IPS DF 4.7 (cell line): ENCODE results near the gene TCF15.
"Not testable (repeated sequence)": the region's sequence is repeated elsewhere in the genome, so short reads cannot be mapped to it uniquely, and the experiment has no call there.

Source experiments
- DNase-seq: peaks from one replicate; pipeline ENCODE4 v3.0.0-alpha.2; 2013; ENCODE audit warnings: low spot score; ENCODE audit errors: extremely low read depth

Gene TCF15

DNA sequence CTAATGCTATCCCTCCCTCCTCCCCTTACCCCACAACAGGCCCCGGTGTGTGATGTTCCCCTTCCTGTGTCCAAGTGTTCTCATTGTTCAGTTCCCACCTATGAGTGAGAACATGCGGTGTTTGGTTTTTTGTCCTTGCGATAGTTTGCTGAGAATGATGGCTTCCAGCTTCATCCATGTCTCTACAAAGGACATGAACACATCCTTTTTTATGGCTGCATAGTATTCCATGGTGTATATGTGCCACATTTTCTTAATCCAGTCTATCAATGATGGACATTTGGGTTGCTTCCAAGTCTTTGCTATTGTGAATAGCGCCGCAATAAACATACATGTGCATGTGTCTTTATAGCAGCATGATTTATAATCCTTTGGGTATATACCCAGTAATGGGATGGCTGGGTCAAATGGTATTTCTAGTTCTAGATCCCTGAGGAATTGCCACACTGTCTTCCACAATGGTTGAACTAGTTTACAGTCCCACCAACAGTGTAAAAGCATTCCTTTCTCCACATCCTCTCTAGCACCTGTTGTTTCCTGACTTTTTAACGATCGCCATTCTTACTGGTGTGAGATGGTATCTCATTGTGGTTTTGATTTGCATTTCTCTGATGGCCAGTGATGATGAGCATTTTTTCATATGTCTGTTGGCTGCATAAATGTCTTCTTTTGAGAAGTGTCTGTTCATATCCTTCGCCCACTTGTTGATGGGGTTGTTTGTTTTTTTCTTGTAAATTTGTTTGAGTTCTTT is 31.0 kb downstream of the TCF15 start:
- not testable (repeated sequence) for DNase-seq

DNA sequence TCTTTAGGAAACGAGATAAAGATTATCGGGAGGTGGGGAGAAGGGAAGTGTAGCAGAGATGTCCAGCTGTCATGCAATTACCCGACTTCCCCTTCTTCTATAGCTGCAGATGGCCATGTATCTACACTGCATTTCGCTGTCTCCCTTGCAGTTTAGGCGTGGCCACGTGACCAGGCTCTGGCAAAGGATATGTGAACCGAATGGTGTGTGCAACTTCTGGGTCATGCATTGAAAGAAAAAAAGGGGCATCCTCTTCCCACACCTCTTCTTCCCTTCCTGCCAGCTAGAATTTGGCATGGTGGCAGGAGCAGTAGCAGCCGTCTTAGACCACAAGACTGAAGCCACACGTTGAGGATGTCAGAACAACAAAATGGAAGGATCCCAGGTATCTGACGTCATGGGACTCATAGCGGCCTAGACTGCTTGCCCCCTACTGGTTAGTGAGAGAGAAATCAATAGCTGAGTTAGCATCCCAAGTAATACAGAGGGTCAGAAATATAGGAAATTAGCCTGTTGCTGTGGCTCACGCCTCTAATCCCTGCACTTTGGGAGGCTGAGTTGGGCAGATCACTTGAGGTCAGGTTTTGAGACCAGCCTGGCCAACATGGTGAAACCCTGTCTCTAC is 32.8 kb downstream of the TCF15 start:
- no peak for DNase-seq

GRCh38 chr20:576156-576555 is 34.0 kb downstream of the TCF15 start:
- DNase-seq: no peak

- no peak for DNase-seq
Observed at GRCh38 chr20:575230-575629, 34.9 kb downstream of the TCF15 start.

DNA sequence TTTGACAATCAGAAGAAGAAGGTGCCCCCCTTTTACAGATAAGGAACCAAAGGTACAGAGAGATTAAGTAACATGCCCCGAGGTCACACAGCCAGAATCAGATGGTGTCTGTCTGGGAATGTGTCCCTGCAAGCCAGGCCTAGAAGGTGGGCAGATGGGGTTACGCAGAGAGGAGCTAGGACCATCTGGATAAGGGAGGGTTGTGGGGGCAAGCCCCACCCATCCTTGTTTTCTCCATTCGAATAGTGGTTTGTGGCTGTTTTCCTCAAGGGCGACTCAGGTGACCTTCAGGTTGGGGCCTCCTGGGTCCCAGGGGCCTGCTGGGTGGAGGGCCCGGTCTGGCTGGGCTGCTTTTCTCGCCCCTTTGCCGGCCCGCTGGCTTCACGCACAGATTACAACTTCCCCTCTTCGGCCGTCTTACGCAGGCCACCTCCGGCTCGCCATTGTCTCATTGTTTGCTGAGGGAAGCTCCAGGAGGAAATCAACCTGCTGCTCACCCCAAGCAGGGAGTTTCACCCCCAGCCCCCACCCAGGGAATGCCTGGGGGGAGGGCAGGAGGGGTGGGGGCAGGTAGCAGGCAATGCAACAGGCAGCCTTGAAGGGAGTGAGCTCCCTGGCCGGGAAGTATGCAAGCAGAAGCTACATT is 35.7 kb downstream of the TCF15 start:
- no peak for DNase-seq

DNA sequence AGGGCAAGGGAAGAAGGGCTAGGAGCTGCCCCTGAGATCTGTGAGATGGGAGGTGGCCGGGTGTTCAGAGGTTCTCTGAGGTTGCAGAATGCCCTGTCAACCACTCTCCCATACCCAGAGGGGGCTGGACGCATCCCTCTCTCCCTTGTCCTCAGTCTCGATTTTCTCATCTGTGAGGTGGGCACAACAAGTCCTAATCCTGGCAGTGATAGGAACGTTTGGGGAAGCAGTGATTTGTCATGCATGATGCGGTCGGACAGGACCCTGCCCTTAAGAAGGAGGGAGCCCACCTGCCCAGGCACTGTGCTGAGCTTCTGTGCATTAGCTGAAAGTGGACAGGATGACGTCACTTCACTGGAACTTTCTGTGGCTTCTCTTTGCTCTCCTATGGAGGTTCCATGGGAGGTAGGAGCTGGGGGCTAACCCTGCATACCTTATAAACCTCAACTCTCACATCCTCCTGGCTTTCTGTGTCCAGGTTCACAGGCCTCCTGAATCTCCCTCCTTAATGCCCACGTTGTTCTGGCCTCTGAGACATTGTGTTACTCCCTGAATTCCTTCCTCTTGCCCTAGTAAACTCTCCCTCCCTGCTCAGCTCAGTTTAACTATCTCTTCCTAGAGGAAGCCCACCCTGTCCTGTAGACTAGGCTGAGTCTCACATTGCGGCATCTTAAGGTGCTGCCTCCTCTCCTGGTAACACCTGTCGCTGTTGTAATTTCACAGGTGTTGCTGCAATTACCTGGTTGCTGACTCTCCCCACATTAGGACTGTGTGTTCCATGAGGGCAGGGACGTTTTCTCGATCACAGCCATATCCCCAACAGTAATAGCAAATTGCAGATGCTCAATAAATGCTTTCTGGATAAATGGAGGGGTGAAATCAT is 36.5 kb downstream of the TCF15 start:
- DNase-seq: no peak

DNA sequence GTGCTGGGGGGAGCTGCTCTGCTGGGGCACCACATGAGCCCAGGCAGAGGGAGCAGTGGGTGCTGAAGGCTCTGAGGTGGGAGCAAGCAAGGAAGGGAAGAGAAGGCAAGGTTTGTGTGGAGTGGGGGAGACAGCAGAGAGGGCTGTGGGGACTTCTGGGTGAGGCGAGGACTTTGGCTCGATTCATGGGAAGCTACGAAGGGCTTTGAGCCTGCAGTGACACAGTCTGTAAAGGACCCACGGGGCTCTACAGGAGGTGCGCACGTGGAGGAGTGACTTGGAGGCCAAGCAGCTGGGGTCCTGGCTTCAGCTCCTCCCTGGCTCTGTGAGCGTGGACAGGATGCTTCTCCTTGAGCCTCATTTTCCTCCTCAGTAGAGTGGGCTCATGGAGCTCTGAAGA is 37.4 kb downstream of the TCF15 start:
- no peak for DNase-seq

DNA sequence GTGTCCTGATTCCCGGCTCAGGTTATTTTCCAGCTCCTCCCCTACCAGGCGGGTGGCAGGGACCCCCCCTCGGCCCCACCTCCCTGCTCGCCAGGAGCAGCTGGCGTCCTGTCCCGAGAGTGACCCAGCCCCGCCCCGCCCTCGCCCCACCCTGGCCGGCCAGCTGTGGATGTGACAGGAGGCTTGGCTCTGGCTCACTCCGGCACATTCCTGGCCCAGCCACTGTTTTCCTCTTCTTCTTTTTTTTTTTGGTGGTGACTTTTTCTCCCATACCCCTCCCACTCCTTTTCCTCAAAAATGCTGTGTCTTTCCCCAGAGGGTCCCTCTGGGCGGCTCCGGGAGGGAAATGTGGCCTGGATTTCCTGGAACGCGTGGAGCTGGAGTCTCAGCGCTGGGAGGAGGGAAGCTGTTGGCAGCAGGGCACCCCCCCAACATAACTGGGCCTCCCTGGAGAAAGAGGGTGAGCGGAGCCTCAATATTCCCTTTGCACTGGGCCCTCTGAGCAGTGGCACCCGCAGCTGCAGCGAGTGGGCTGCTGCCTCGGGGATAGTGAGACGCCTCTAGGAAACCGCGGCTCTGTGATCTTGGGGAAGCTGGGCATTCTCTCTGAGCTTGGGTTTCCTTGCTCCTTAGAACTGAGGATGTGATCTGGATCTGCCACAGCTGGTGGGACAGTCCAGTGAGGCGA is 38.2 kb downstream of the TCF15 start:
- no peak for DNase-seq

GRCh38 chr20:568673-569415 is 41.3 kb downstream of the TCF15 start:
- no peak for DNase-seq

GRCh38 chr20:568097-568652 is 41.9 kb downstream of the TCF15 start:
- DNase-seq: no peak

DNA sequence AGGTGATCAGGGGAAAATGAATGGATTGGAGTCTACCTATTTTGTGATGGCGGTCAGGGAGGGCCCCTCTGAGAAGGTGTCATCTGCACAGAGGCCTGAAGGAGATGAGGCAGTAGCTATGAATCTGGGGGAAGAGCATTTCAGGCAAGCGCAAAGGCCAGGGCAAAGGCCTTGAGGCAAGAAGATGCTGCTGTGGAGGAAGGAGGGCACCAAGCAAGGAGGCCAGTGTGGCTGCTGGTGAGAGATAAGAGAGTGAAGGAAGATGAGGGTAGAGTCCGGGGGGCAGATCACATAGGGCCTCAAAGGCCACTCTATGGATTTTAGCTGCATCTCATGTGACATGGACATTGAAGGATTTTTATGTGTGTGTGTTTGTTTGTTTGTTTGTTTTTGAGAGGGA is 45.9 kb downstream of the TCF15 start:
- no peak for DNase-seq

DNA sequence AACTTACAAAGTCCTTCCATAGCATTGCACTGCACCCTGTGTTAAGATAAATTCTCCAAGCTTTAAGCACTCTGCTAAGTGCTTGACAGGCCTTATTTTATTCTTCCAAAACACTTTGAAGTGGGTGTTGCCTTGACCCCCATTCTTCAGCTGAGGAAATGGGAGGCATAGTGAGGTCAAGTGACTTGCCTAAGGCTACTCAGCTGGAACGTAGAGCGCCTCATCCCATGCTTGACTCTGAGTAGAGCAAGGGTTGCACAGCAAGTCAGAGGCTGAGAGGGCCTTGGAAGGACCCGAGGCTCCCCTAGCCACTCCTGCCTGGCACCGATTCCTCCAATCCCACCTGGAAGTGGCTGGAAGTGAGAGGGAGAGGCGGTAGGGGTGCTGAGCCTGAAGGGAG is 46.9 kb downstream of the TCF15 start:
- DNase-seq: no peak

GRCh38 chr20:562232-562897 is 47.7 kb downstream of the TCF15 start:
- DNase-seq: no peak

- no peak for DNase-seq
Observed at GRCh38 chr20:561437-562231, 48.5 kb downstream of the TCF15 start.

DNA sequence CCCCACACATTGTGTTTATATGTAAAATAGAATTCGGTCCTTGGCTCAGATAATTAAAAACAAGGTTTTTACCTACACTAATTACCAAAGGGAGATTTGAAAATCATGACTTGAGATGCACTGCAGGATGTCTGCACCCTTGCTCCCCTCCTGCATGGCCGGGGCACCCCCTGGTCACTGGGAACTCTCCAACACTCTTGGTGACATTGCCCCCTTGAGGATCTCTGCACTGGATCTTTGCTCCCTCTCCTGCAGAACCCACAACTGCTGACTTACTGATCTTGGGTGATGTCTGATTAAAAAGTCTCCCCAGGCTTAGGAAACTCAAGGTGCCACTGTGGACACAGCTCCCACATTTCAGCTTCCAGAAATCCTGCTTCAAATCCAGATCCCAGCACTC is 49.4 kb downstream of the TCF15 start:
- DNase-seq: no peak

DNA sequence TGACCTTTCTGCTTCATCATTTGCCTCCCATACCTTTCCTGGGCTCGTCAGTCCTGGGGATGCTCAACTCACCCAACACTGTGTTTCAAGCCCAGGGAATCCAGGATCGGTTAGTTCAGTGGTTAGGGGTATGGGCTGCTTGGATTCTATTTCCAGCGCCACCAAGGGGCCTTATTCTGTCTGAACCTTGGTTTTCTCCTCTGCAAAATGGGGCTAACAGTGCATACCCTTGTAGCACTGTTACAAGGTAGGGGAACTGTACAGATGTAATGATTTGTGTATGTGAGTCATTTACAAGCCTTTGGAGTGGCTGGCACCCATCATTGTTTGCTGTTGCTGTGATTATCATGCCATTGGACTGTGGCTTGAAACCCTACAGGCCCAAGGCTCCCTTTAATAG is 52.0 kb downstream of the TCF15 start:
- DNase-seq: no peak

DNA sequence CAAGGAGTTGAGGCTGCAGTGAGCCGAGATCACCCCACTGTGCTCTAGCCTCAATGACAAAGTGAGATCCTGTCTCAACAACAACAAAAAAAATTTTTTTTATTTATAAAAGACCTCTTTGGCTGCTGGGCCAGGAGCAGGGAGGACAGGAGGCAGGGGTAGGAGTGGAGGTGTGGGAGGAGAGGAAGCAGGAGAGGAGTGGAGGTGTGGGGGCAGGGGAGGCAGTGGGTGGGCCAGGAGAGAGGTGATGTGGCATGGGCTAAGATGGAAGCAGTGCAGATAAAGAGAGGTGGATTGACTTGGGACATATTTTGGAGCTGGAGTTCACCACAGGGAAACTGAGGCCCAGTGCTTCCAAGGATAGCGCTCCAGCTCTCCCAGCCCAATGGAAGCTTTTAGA is 53.1 kb downstream of the TCF15 start:
- DNase-seq: no peak

DNA sequence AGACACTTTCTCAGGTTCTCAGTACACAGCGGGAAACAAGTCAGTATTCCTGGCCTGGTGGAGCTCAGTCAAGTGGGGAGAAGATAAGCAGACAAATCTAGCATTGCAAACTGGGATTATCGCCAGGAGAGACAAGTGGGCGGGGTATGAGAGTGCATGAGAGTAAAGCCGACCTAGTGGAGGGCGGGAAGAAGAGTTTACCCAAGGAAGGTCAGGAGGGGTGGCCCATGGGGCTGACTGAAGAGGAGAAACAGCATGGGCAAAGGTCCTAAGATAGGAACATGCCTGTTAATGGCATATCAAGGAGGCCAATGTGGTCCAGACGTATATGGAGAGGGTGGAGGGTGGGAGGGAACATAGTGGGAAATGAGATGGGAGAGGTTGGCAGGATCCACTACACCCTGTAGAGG is 54.1 kb downstream of the TCF15 start:
- no peak for DNase-seq
